GM23338 (cell line): Measurements from ENCODE around the gene SPATA31D1. TPM values are rescaled to one million over a fixed set of nuclear protein-coding genes. Genes with fewer than 3 reads are reported as not detected.

ENCODE experiments used
- ATAC-seq: fragments of 200-7000 bp; cut with Tn5 transposase; 3 replicates; pipeline ENCODE4 v1.9.1; 2020
- DNase-seq: peaks from one replicate; pipeline ENCODE4 v3.0.0-alpha.2; 2015; ENCODE audit warnings: low spot score
- H2AFZ ChIP-seq: fragments of 200-600 bp; sonication (generic); 2 replicates; pipeline ENCODE4 v1.8.0; 2016; ENCODE audit warnings: antibody characterized with exemption, mild to moderate bottlenecking, moderate library complexity
- H3F3A ChIP-seq: fragments of 200-600 bp; sonication (generic); replicated peaks from 2 replicates; pipeline ENCODE4 v1.8.0; 2017; ENCODE audit warnings: antibody characterized with exemption, mixed run types, low read depth
- H3K27ac ChIP-seq: fragments of 200-600 bp; sonication (generic); 2 replicates; pipeline ENCODE4 v1.6.1; 2016; ENCODE audit warnings: low read depth
- H3K27me3 ChIP-seq: fragments of 200-600 bp; sonication (generic); 2 replicates; pipeline ENCODE4 v1.8.0; 2016; ENCODE audit warnings: mild to moderate bottlenecking, mixed run types, moderate library complexity; ENCODE audit not compliant: insufficient read depth
- H3K36me3 ChIP-seq: fragments of 200-600 bp; sonication (generic); 2 replicates; pipeline ENCODE4 v1.8.0; 2016; ENCODE audit warnings: mild to moderate bottlenecking; ENCODE audit not compliant: insufficient read depth
- H3K4me1 ChIP-seq: fragments of 200-600 bp; sonication (generic); 2 replicates; pipeline ENCODE4 v1.8.0; 2016; ENCODE audit warnings: mild to moderate bottlenecking, moderate library complexity; ENCODE audit not compliant: insufficient read depth
- H3K4me2 ChIP-seq: fragments of 200-600 bp; sonication (generic); 2 replicates; pipeline ENCODE4 v1.7.1; 2017; ENCODE audit warnings: mixed run types
- H3K4me3 ChIP-seq: fragments of 200-600 bp; sonication (generic); 2 replicates; pipeline ENCODE4 v1.6.1; 2016; ENCODE audit warnings: mixed run types
- H3K79me2 ChIP-seq: fragments of 200-600 bp; sonication (generic); replicated peaks from 2 replicates; pipeline ENCODE4 v1.8.0; 2017; ENCODE audit warnings: mild to moderate bottlenecking; ENCODE audit not compliant: insufficient read depth
- H3K9me2 ChIP-seq: fragments of 200-600 bp; sonication (generic); 2 replicates; pipeline ENCODE4 v1.8.0; 2017; ENCODE audit not compliant: insufficient read depth
- H4K20me1 ChIP-seq: fragments of 200-600 bp; sonication (generic); replicated peaks from 2 replicates; pipeline ENCODE4 v1.8.0; 2017; ENCODE audit warnings: mild to moderate bottlenecking; ENCODE audit not compliant: insufficient read depth
- H3K27ac Mint-ChIP-seq: 2 replicates; pipeline ENCODE4 v1.8.0; 2020; ENCODE audit warnings: inconsistent platforms, mild to moderate bottlenecking, moderate library complexity, mixed read lengths
- H3K27me3 Mint-ChIP-seq: 3 replicates; pipeline ENCODE4 v1.8.0; 2022; ENCODE audit warnings: low read depth, mild to moderate bottlenecking, moderate library complexity, mixed read lengths, inconsistent platforms; ENCODE audit not compliant: insufficient read depth, poor library complexity
- H3K36me3 Mint-ChIP-seq: 3 replicates; pipeline ENCODE4 v1.8.0; 2021; ENCODE audit warnings: low read depth, mild to moderate bottlenecking, inconsistent platforms, moderate library complexity, mixed read lengths
- H3K4me1 Mint-ChIP-seq: 3 replicates; pipeline ENCODE4 v1.8.0; 2020; ENCODE audit warnings: mild to moderate bottlenecking, inconsistent platforms, mixed read lengths
- H3K4me3 Mint-ChIP-seq: 3 replicates; pipeline ENCODE4 v1.8.0; 2021; ENCODE audit warnings: moderate library complexity, mild to moderate bottlenecking, inconsistent platforms, mixed read lengths
- H3K9me3 Mint-ChIP-seq: 3 replicates; pipeline ENCODE4 v1.8.0; 2020; ENCODE audit warnings: moderate library complexity, mild to moderate bottlenecking, inconsistent platforms, mixed read lengths
- CREB1 ChIP-seq: fragments of 250-450 bp; sonication (Bioruptor Pico); IDR thresholded peaks from 2 replicates; pipeline ENCODE4 v1.5.0; 2020; ENCODE audit warnings: low read depth, mild to moderate bottlenecking, moderate library complexity
- EZH2 ChIP-seq: fragments of 200-600 bp; sonication (generic); IDR thresholded peaks from one replicate; pipeline ENCODE4 v1.8.0; 2017; ENCODE audit warnings: antibody characterized with exemption, mild to moderate bottlenecking, low read depth; ENCODE audit not compliant: unreplicated experiment
- JUNB ChIP-seq: IDR thresholded peaks from one replicate; pipeline ENCODE4 v1.6.1; 2016; ENCODE audit warnings: antibody characterized with exemption; ENCODE audit not compliant: unreplicated experiment
- NANOG ChIP-seq: IDR thresholded peaks from 2 replicates; pipeline ENCODE4 v1.6.1; 2016; ENCODE audit warnings: antibody characterized with exemption, borderline replicate concordance
- POLR2AphosphoS5 ChIP-seq: IDR thresholded peaks from 2 replicates; pipeline ENCODE4 v1.6.1; 2016; ENCODE audit warnings: antibody characterized with exemption, low read depth
- polyA plus RNA-seq: library from polyadenylated mRNA; unstranded; fragments of >200 nt; fragmentation: Nextera tagmentation; extraction: Ambion mirVana; gene quantifications from 2 replicates; pipeline ENCODE4 v1.2.1, GENCODE V29; 2016
- total RNA-seq: library from RNA; depleted of rRNA; stranded (reverse); fragments of >200 nt; shearing (Covaris generic); gene quantifications from 2 replicates; pipeline ENCODE4 v1.2.3, GENCODE V29; 2014
- TF ChIP-seq, protein P1 (sequence below): fragments of 250-450 bp; sonication (Bioruptor Pico); IDR thresholded peaks from 2 replicates; pipeline ENCODE4 v1.5.0; 2020; ENCODE audit warnings: mild to moderate bottlenecking, moderate library complexity
- TF ChIP-seq, protein P2 (sequence below): IDR thresholded peaks from 2 replicates; pipeline ENCODE4 v1.6.1; 2016; ENCODE audit warnings: antibody characterized with exemption

SPATA31D1 gene
- total and polyA plus RNA-seq, 2 experiments from 2014 or later = not detected

DNA sequence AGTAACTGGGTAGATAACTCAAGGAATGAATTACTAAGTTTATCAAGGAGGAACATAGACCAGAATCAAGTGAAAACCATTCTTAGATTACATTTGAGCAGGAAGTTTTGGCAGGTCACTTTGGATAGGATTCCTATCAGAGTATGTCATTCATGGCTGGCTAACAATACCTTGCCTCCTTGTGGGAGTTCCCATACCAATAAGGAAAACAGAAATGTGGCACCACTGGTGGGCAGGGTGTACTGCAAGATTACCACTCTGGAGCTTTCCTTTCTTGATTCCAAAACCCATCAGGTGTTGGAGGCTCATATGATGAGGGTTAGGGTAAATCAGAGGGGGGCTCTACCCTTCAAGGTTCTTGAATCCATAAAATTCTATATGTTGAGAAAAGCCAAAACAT lies 18.6 kb upstream of the SPATA31D1 start:
- no peak overlapping the region for H3K4me3 ChIP-seq
- H3K4me1 ChIP-seq = no peaks in the 10 kb centered on the region
- no peaks in the 10 kb centered on the region for H3K27me3 Mint-ChIP-seq
- ATAC-seq = no peak
- no peaks in the 10 kb centered on the region for H3F3A ChIP-seq
- no peaks in the 10 kb centered on the region for H3K27me3 ChIP-seq
- no peak overlapping the region for H3K4me2 ChIP-seq
- H3K27ac ChIP-seq = no peak overlapping the region
- no peaks in the 10 kb centered on the region for H3K79me2 ChIP-seq
- H3K4me3 Mint-ChIP-seq = no peak overlapping the region
- no peak overlapping the region for H2AFZ ChIP-seq
- H3K36me3 ChIP-seq = no peaks in the 10 kb centered on the region
- H3K36me3 Mint-ChIP-seq = no peaks in the 10 kb centered on the region; the same call in 2 of the 3 replicates
- TF ChIP-seq POLR2AphosphoS5 = no peak
- TF ChIP-seq, protein P1, sequence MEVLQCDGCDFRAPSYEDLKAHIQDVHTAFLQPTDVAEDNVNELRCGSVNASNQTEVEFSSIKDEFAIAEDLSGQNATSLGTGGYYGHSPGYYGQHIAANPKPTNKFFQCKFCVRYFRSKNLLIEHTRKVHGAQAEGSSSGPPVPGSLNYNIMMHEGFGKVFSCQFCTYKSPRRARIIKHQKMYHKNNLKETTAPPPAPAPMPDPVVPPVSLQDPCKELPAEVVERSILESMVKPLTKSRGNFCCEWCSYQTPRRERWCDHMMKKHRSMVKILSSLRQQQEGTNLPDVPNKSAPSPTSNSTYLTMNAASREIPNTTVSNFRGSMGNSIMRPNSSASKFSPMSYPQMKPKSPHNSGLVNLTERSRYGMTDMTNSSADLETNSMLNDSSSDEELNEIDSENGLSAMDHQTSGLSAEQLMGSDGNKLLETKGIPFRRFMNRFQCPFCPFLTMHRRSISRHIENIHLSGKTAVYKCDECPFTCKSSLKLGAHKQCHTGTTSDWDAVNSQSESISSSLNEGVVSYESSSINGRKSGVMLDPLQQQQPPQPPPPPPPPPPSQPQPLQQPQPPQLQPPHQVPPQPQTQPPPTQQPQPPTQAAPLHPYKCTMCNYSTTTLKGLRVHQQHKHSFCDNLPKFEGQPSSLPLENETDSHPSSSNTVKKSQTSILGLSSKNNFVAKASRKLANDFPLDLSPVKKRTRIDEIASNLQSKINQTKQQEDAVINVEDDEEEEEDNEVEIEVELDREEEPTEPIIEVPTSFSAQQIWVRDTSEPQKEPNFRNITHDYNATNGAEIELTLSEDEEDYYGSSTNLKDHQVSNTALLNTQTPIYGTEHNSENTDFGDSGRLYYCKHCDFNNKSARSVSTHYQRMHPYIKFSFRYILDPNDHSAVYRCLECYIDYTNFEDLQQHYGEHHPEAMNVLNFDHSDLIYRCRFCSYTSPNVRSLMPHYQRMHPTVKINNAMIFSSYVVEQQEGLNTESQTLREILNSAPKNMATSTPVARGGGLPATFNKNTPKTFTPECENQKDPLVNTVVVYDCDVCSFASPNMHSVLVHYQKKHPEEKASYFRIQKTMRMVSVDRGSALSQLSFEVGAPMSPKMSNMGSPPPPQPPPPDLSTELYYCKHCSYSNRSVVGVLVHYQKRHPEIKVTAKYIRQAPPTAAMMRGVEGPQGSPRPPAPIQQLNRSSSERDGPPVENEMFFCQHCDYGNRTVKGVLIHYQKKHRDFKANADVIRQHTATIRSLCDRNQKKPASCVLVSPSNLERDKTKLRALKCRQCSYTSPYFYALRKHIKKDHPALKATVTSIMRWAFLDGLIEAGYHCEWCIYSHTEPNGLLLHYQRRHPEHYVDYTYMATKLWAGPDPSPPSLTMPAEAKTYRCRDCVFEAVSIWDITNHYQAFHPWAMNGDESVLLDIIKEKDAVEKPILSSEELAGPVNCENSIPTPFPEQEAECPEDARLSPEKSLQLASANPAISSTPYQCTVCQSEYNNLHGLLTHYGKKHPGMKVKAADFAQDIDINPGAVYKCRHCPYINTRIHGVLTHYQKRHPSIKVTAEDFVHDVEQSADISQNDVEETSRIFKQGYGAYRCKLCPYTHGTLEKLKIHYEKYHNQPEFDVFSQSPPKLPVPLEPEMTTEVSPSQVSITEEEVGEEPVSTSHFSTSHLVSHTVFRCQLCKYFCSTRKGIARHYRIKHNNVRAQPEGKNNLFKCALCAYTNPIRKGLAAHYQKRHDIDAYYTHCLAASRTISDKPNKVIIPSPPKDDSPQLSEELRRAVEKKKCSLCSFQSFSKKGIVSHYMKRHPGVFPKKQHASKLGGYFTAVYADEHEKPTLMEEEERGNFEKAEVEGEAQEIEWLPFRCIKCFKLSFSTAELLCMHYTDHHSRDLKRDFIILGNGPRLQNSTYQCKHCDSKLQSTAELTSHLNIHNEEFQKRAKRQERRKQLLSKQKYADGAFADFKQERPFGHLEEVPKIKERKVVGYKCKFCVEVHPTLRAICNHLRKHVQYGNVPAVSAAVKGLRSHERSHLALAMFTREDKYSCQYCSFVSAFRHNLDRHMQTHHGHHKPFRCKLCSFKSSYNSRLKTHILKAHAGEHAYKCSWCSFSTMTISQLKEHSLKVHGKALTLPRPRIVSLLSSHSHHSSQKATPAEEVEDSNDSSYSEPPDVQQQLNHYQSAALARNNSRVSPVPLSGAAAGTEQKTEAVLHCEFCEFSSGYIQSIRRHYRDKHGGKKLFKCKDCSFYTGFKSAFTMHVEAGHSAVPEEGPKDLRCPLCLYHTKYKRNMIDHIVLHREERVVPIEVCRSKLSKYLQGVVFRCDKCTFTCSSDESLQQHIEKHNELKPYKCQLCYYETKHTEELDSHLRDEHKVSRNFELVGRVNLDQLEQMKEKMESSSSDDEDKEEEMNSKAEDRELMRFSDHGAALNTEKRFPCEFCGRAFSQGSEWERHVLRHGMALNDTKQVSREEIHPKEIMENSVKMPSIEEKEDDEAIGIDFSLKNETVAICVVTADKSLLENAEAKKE (CRISPR knock-in tag) = no peak
- TF ChIP-seq CREB1 (CRISPR knock-in tag) = no peak
- no peak for TF ChIP-seq NANOG
- no peak for TF ChIP-seq JUNB
- TF ChIP-seq, protein P2, sequence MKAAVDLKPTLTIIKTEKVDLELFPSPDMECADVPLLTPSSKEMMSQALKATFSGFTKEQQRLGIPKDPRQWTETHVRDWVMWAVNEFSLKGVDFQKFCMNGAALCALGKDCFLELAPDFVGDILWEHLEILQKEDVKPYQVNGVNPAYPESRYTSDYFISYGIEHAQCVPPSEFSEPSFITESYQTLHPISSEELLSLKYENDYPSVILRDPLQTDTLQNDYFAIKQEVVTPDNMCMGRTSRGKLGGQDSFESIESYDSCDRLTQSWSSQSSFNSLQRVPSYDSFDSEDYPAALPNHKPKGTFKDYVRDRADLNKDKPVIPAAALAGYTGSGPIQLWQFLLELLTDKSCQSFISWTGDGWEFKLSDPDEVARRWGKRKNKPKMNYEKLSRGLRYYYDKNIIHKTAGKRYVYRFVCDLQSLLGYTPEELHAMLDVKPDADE = no peak
- no peak for TF ChIP-seq EZH2
- DNase-seq = peak; percentile 1
- no peak overlapping the region for H3K27ac Mint-ChIP-seq
- H3K4me1 Mint-ChIP-seq = no peaks in the 10 kb centered on the region
- H3K9me3 Mint-ChIP-seq = peaks cover 3% of the 10 kb centered on the region; the same call in 2 of the 3 replicates
- H4K20me1 ChIP-seq = no peaks in the 10 kb centered on the region
- peaks cover 23% of the 10 kb centered on the region; the same call in 1 of the 2 replicates for H3K9me2 ChIP-seq
